Ectodermal cell (in vitro differentiated cells): ENCODE results near the gene ARL10. TPM values are rescaled to one million over a fixed set of nuclear protein-coding genes. Genes with fewer than 3 reads are reported as not detected.

Experiments used
- H3K27ac ChIP-seq: 2 replicates; pipeline ENCODE4 v1.7.0; 2013; ENCODE audit warnings: mild to moderate bottlenecking, low read depth, low read length; ENCODE audit not compliant: insufficient read depth, poor library complexity, severe bottlenecking
- H3K27me3 ChIP-seq: 2 replicates; pipeline ENCODE4 v1.7.0; 2013; ENCODE audit warnings: mild to moderate bottlenecking, low read length; ENCODE audit not compliant: insufficient read depth, control insufficient read depth, poor library complexity, severe bottlenecking
- H3K36me3 ChIP-seq: one replicate; pipeline ENCODE4 v1.7.0; 2013; ENCODE audit warnings: low read length; ENCODE audit not compliant: control insufficient read depth, insufficient read depth
- H3K4me1 ChIP-seq: one replicate; pipeline ENCODE4 v1.7.0; 2013; ENCODE audit warnings: low read length; ENCODE audit not compliant: control insufficient read depth, insufficient read depth
- H3K4me3 ChIP-seq: 2 replicates; pipeline ENCODE4 v1.7.0; 2013; ENCODE audit warnings: low read depth, low read length, control low read depth; ENCODE audit not compliant: insufficient read depth
- H3K9me3 ChIP-seq: 2 replicates; pipeline ENCODE4 v1.7.0; 2013; ENCODE audit warnings: mild to moderate bottlenecking, low read length, moderate library complexity; ENCODE audit not compliant: control insufficient read depth
- WGBS, 2 experiments: methylation state at CpG; one replicate each; pipeline ENCODE4 v1.1.7; 2013; ENCODE audit warnings: missing lambda C conversion rate in 2 of 2; 5-methylcytosine and 5-hydroxymethylcytosine counted together
- polyA plus RNA-seq, 4 experiments: library from polyadenylated mRNA; stranded (reverse); fragments of 50-300 nt; gene quantifications; one replicate each; pipeline ENCODE4 v1.2.3, GENCODE V29; 2013

ARL10 gene
- 14.5 TPM for polyA plus RNA-seq (2013, experiment 1 of 4)
- polyA plus RNA-seq (2013, experiment 2 of 4) = 17.8 TPM
- 10.2 TPM for polyA plus RNA-seq (2013, experiment 3 of 4)
- polyA plus RNA-seq (2013, experiment 4 of 4) = 12.6 TPM

DNA sequence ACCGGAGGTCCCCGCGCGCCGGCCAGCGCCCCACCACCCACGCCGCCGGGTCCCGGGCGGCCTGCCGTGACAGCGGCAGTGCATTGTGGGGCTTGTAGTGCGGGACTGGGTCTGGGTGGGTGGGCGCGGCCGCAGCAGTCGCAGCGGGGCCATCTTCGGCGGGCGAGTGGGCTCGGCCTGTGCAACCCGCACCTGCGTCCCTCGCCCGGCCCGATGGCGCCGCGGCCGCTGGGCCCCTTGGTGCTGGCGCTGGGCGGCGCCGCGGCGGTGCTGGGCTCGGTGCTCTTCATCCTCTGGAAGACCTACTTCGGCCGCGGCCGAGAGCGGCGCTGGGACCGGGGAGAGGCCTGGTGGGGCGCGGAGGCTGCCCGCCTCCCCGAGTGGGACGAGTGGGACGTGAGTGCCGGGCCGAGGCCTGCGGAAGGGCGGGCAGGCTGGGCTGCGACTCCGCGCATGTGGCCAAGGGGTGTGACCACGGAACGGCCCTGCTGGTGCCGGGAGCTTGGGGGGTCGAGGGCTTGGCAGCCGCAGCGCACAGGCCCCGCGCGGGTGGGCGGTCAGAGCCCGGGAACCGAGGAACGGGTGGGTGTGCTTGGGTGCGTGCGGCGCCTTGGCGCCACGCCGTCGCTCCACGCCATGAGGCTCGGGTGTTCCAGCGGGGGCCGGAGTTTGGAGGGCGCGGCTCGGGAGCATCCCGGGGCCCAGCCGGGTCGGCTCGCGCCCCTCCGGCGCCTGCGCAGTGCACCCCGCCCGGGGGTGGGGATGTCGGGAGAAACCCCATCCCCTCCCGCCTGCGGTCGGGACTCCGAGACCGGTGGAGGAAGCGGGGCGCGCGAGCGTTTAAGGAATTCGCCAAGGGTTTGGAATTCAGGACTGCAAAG, at the start of gene ARL10:
TSS of gene ARL10 (plus strand) at position 137 of the 881 bp plus-strand sequence. CDS start at position 214, 77 bp downstream.
- Histone ChIP-seq H3K9me3 (no peaks in the 10 kb centered on the region), H3K4me1 (no peaks in the 10 kb centered on the region), H3K4me3 (peak within 1 kb of the TSS; percentile 70), H3K27ac (no peak within 1 kb of the TSS), H3K27me3 (peaks cover 59% of the 10 kb centered on the region), H3K36me3 (peaks cover 6% of the 10 kb centered on the region)
- WGBS, 2 experiments = 0% methylated on average over 108 of the region's 108 CpGs

- Histone ChIP-seq H3K27ac (no peak overlapping the region), H3K27me3 (no peaks in the 10 kb centered on the region), H3K9me3 (no peaks in the 10 kb centered on the region), H3K4me1 (no peaks in the 10 kb centered on the region), H3K36me3 (peaks cover 15% of the 10 kb centered on the region), H3K4me3 (no peak overlapping the region)
- WGBS, 2 experiments = 93 to 95% methylated on average over 6 of the region's 7 CpGs
These were observed 47.5 kb upstream of the ARL10 start for GRCh38 chr5:176317534-176318374.

DNA sequence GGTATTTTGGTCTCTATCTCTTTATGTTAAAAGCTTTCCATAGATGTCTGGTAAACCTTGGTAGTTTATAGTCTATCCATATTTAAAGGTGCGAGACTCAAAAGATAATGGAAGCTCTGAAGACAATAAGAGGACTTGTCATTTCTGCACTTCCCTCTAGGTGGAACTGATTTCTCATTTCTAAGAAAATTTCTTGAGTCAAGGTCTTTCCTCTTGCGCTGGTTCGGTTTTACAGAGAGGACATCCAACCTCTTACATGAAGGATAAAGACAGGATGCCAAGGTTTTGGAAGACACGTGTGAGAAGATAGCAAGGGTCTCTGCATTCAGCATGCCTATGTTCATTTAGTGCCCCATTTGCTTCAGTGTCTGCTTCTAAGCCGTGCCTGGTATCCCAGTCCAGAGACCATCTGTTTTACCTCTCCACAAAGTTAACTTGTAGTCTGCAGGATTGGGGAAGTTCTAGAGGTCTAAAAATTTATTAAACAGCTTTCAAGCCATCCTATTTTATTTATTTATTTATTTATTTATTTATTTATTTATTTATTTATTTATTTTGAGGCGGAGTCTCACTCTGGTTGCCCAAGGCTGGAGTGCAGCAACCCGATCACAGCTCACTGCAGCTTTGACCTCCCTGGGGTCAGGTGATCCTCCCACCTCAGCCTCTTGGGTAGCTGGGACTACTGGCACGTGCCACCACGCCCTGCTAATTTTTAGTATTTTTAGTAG, 45.3 kb upstream of the ARL10 start:
- WGBS, 2 experiments = 94 to 95% methylated on average over 9 of the region's 9 CpGs
- H3K27me3 ChIP-seq = no peaks in the 10 kb centered on the region
- no peaks in the 10 kb centered on the region for H3K4me1 ChIP-seq
- H3K36me3 ChIP-seq = peaks cover 9% of the 10 kb centered on the region
- no peaks in the 10 kb centered on the region for H3K9me3 ChIP-seq
- no peak overlapping the region for H3K27ac ChIP-seq
- H3K4me3 ChIP-seq = no peak overlapping the region

GRCh38 chr5:176320577-176320976, 44.7 kb upstream of the ARL10 start:
- no peaks in the 10 kb centered on the region for H3K27me3 ChIP-seq
- WGBS, 2 experiments = 54 to 55% methylated on average over 2 of the region's 3 CpGs
- no peak overlapping the region for H3K27ac ChIP-seq
- H3K36me3 ChIP-seq = peaks cover 9% of the 10 kb centered on the region
- no peaks in the 10 kb centered on the region for H3K4me1 ChIP-seq
- no peak overlapping the region for H3K4me3 ChIP-seq
- no peaks in the 10 kb centered on the region for H3K9me3 ChIP-seq

DNA sequence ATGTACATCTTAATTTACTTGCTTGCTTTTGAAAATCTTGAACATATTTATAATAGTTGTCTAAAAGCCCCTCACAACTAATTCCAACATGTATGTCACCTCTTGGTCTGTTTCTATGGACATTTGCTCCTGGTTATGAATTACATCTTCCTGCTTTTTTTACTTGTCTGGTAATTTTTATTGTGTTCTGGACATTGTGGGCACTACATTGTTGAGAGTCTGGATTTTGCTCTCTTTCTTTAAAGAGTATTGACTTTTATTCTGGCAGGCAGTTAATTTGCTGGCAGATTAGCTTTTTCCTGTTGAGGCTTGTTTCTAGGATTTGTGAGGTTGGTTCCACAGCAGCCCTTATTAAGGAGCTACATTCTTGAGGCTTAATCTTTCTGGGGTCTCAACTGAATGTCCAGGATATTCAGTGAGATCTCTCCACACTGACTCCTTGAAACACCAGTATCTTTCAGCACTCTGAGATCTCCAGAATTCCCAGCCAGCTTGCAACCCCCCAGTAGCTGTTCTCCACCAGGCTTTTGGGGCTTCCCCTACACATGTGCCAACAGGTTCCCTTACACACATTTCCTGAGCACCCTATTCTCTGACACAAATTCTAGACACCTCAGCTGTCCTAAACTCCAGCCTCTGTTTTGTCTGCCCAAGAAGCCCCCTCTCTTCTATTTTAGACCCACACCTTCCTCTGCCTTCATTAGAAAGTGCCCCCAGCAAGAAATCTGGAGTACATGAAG, 31.1 kb upstream of the ARL10 start:
- H3K27me3 ChIP-seq = no peaks in the 10 kb centered on the region
- H3K4me3 ChIP-seq = no peak overlapping the region
- H3K4me1 ChIP-seq = no peaks in the 10 kb centered on the region
- H3K9me3 ChIP-seq = no peaks in the 10 kb centered on the region
- H3K36me3 ChIP-seq = peaks cover 7% of the 10 kb centered on the region
- H3K27ac ChIP-seq = no peak overlapping the region

DNA sequence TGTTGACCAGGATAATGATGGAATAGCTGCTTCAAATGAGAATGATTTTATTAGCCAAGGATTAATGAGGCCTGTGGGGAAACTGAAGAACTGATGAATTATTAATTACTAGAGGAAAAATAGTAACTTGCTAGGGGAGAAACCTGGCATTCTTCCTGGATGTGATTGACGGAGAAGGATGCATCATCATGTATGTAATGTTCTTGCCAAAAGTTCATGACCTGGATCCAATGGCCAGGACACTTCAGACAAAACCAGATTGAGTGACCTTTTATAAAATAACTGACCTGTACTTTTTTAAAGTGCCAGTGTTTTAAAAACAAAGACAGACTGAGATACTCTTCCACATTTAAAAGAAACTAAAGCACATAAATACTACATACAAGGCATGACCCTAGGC, 27.4 kb upstream of the ARL10 start:
- H3K9me3 ChIP-seq = no peaks in the 10 kb centered on the region
- H3K4me3 ChIP-seq = no peak overlapping the region
- peaks cover 7% of the 10 kb centered on the region for H3K36me3 ChIP-seq
- 100% methylated on average over 1 of the region's 1 CpG for WGBS, 2 experiments
- no peaks in the 10 kb centered on the region for H3K27me3 ChIP-seq
- no peak overlapping the region for H3K27ac ChIP-seq
- no peaks in the 10 kb centered on the region for H3K4me1 ChIP-seq

- WGBS, 2 experiments = 94% methylated on average over 3 to 4 of the region's 5 CpGs
- Histone ChIP-seq H3K27ac (no peak overlapping the region), H3K4me3 (no peak overlapping the region), H3K36me3 (peaks cover 7% of the 10 kb centered on the region), H3K27me3 (no peaks in the 10 kb centered on the region), H3K4me1 (no peaks in the 10 kb centered on the region), H3K9me3 (no peaks in the 10 kb centered on the region)
These were observed 26.0 kb upstream of the ARL10 start for GRCh38 chr5:176339304-176339703.

- Histone ChIP-seq H3K4me3 (no peak overlapping the region), H3K4me1 (no peaks in the 10 kb centered on the region), H3K27me3 (no peaks in the 10 kb centered on the region), H3K27ac (no peak overlapping the region), H3K36me3 (peaks cover 16% of the 10 kb centered on the region), H3K9me3 (no peaks in the 10 kb centered on the region)
- 92% methylated on average over 2 of the region's 2 CpGs for WGBS, 2 experiments
These were observed 23.7 kb upstream of the ARL10 start for GRCh38 chr5:176341325-176342157.

DNA sequence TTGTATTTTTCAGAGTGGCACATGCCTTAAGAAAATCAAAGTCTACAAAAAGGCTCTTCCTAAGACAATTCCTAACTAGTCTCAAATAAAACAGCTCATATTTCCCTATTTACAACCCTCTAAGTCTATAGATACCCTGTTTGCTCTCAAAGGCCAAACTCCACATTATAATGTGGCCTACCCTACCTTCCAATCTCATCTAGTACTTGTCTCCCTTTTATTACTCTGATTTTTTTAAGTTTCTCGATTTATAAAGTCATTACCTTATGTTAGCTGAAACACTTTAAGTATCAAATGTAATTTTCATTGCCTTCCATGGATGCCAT, 23.2 kb upstream of the ARL10 start:
- Histone ChIP-seq H3K36me3 (peaks cover 19% of the 10 kb centered on the region), H3K4me3 (no peak overlapping the region), H3K4me1 (no peaks in the 10 kb centered on the region), H3K27me3 (no peaks in the 10 kb centered on the region), H3K9me3 (no peaks in the 10 kb centered on the region), H3K27ac (no peak overlapping the region)
- WGBS, 2 experiments = 91% methylated on average over 1 of the region's 1 CpG
